HCT116 (cell line): ENCODE measurements around the gene SHC4. TPM values are rescaled to one million over a fixed set of nuclear protein-coding genes. Genes with fewer than 3 reads are reported as not detected.

ENCODE experiments used
- ATAC-seq: fragments of 200-7000 bp; cut with Tn5 transposase; 2 replicates; pipeline ENCODE4 v1.9.1; 2020; ENCODE audit warnings: mild to moderate bottlenecking, moderate library complexity
- BruUV-seq: library from RNA; stranded (reverse); fragments of 400-500 nt; replicated peaks from 2 replicates; lab custom pipeline; 2021; lab: Mats Ljungman, UMichigan
- CTCF ChIA-PET: fragments of 300-600 bp; sonication (Branson Sonifier 250); formaldehyde crosslinking; loops from one replicate; lab custom pipeline; 2021; ENCODE audit warnings: antibody characterized with exemption; lab: Charles Lee
- POLR2A ChIA-PET: fragments of 300-600, 350-600 bp; sonication (Branson Sonifier 250); formaldehyde crosslinking; loops from one replicate; lab custom pipeline; 2021; ENCODE audit warnings: antibody characterized with exemption; lab: Charles Lee
- RAD21 ChIA-PET, 2 experiments: fragments of 300-600 bp; sonication (Branson Sonifier 250); formaldehyde crosslinking; loops; one replicate each; lab custom pipeline; 2023; ENCODE audit warnings: low total read pairs in 2 of 2; ENCODE audit not compliant: uncharacterized antibody in 2 of 2, unreplicated experiment in 2 of 2, low non-redundant PET in 1 of 2; lab: Charles Lee
- DNase-seq: peaks from one replicate; pipeline ENCODE4 v3.0.0-alpha.2; 2010; ENCODE audit warnings: low read depth, low spot score
- H2AFZ ChIP-seq: fragments of 200-600 bp; shearing (Covaris generic), sonication (generic); 2 replicates; pipeline ENCODE4 v1.6.1; 2017; ENCODE audit warnings: low read depth, mixed run types, mixed read lengths, antibody characterized with exemption, low read length; ENCODE audit not compliant: poor library complexity, severe bottlenecking
- H3K27ac ChIP-seq: 2 replicates; pipeline ENCODE4 v1.5.1; 2012; ENCODE audit warnings: low read depth, low read length
- H3K27me3 ChIP-seq: fragments of 200-600 bp; sonication (generic); 2 replicates; pipeline ENCODE4 v1.6.1; 2016; ENCODE audit warnings: mixed run types, low read length, mixed read lengths; ENCODE audit not compliant: insufficient read depth
- H3K36me3 ChIP-seq, 2 experiments: fragments of 200-500 bp in 1 of 2; fragments of 200-600 bp in 1 of 2; sonication (Bioruptor generic) in 1 of 2; sonication (generic) in 1 of 2; 2 replicates each; pipeline versions ENCODE4 v1.5.1 to v1.6.1; 2014 to 2016; ENCODE audit warnings: low read length in 2 of 2, inconsistent platforms in 1 of 2, mixed read lengths in 1 of 2, mixed run types in 1 of 2; ENCODE audit not compliant: insufficient read depth in 2 of 2, control insufficient read depth in 1 of 2
- H3K4me1 ChIP-seq, 2 experiments: fragments of 200-600 bp in 1 of 2; sonication (generic) in 1 of 2; 2 replicates each; pipeline versions ENCODE4 v1.5.1 to v1.6.1; 2012 to 2017; ENCODE audit warnings: low read length in 2 of 2, inconsistent platforms in 1 of 2, mild to moderate bottlenecking in 1 of 2, mixed read lengths in 1 of 2, mixed run types in 1 of 2, moderate library complexity in 1 of 2; ENCODE audit not compliant: insufficient read depth in 2 of 2, control insufficient read depth in 1 of 2
- H3K4me2 ChIP-seq: fragments of 200-600 bp; sonication (generic); 2 replicates; pipeline ENCODE4 v1.6.1; 2017; ENCODE audit warnings: mixed run types, low read length, mixed read lengths
- H3K4me3 ChIP-seq, 2 experiments: fragments of 200-600 bp in 1 of 2; sonication (generic) in 1 of 2; replicated peaks in 1 of 2; 2 replicates each; pipeline ENCODE4 v1.5.1; 2011 to 2016; ENCODE audit warnings: low read length in 2 of 2, control low read depth in 1 of 2, low read depth in 1 of 2, mild to moderate bottlenecking in 1 of 2, mixed read lengths in 1 of 2, mixed run types in 1 of 2
- H3K79me2 ChIP-seq: fragments of 200-600 bp; sonication (generic); 2 replicates; pipeline ENCODE4 v1.6.1; 2017; ENCODE audit warnings: mild to moderate bottlenecking, mixed run types, low read length, moderate library complexity, mixed read lengths; ENCODE audit not compliant: insufficient read depth
- H3K9ac ChIP-seq: fragments of 200-600 bp; sonication (generic); 2 replicates; pipeline ENCODE4 v1.6.1; 2016; ENCODE audit warnings: low read length, mixed read lengths
- H3K9me2 ChIP-seq: fragments of 200-600 bp; sonication (generic), shearing (Covaris generic); 2 replicates; pipeline ENCODE4 v1.6.1; 2017; ENCODE audit warnings: mixed run types, mild to moderate bottlenecking, moderate library complexity; ENCODE audit not compliant: insufficient read depth
- H3K9me3 ChIP-seq, 2 experiments: fragments of 200-500 bp in 1 of 2; fragments of 200-600 bp in 1 of 2; sonication (Bioruptor generic) in 1 of 2; sonication (generic) in 1 of 2; 2 replicates each; pipeline ENCODE4 v1.6.1; 2014 to 2017; ENCODE audit warnings: low read length in 2 of 2, mixed read lengths in 2 of 2, inconsistent platforms in 1 of 2, low read depth in 1 of 2, mild to moderate bottlenecking in 1 of 2, mixed run types in 1 of 2, moderate library complexity in 1 of 2; ENCODE audit not compliant: control insufficient read depth in 1 of 2, insufficient read depth in 1 of 2
- H4K20me1 ChIP-seq: fragments of 200-600 bp; sonication (generic), shearing (Covaris generic); 2 replicates; pipeline ENCODE4 v1.6.1; 2017; ENCODE audit warnings: mixed run types, mild to moderate bottlenecking, moderate library complexity; ENCODE audit not compliant: insufficient read depth
- CBX3 ChIP-seq: IDR thresholded peaks from 2 replicates; pipeline ENCODE4 v1.6.1; 2012; ENCODE audit warnings: low read depth
- CEBPB ChIP-seq: IDR thresholded peaks from 2 replicates; pipeline ENCODE4 v1.6.1; 2012; ENCODE audit warnings: low read depth
- ELF1 ChIP-seq: IDR thresholded peaks from 2 replicates; pipeline ENCODE4 v1.6.1; 2012; ENCODE audit warnings: low read depth, borderline replicate concordance
- EZH2 ChIP-seq: fragments of 200-600 bp; sonication (generic); IDR thresholded peaks from 2 replicates; pipeline ENCODE4 v1.6.1; 2017; ENCODE audit warnings: antibody characterized with exemption, mixed run types
- EZH2phosphoT487 ChIP-seq: fragments of 200-600 bp; IDR thresholded peaks from 2 replicates; pipeline ENCODE4 v1.6.1; 2018; ENCODE audit warnings: antibody characterized with exemption, borderline replicate concordance
- POLR2AphosphoS5 ChIP-seq: IDR thresholded peaks from 2 replicates; pipeline ENCODE4 v1.6.1; 2011; ENCODE audit warnings: mild to moderate bottlenecking, low read depth, low read length, moderate library complexity
- RAD21 ChIP-seq: IDR thresholded peaks from 2 replicates; pipeline ENCODE4 v1.6.1; 2012; ENCODE audit warnings: low read depth, mild to moderate bottlenecking
- SIN3A ChIP-seq: IDR thresholded peaks from 2 replicates; pipeline ENCODE4 v1.6.1; 2012; ENCODE audit warnings: low read depth
- SP1 ChIP-seq: IDR thresholded peaks from 2 replicates; pipeline ENCODE4 v1.6.1; 2012; ENCODE audit warnings: low read depth
- TCF7L2 ChIP-seq: IDR thresholded peaks from 2 replicates; pipeline ENCODE4 v1.7.0; 2011; ENCODE audit warnings: borderline replicate concordance, inconsistent platforms; ENCODE audit not compliant: insufficient read depth, insufficient read length; ENCODE audit errors: extremely low read depth
- ZFX ChIP-seq: fragments of 450-650 bp; IDR thresholded peaks from 2 replicates; pipeline ENCODE4 v1.6.1; 2017
- intact Hi-C: fragments of 100-400 bp; cut with micrococcal nuclease; formaldehyde crosslinking; loops from 2 replicates; pipeline ENCODE4 v1.10.0; 2022
- total RNA-seq: library from RNA; stranded (reverse); gene quantifications from one replicate; pipeline ENCODE4 v1.2.1, GENCODE V29; 2021; ENCODE audit not compliant: unreplicated experiment
- TF ChIP-seq, protein P1 (sequence below): IDR thresholded peaks from 2 replicates; pipeline ENCODE4 v1.6.1; 2012
- TF ChIP-seq, protein P2 (sequence below): IDR thresholded peaks from 2 replicates; pipeline ENCODE4 v1.6.1; 2012

The SHC4 gene
- total RNA-seq, 1 experiment from 2014 or later: 0.44 TPM

DNA sequence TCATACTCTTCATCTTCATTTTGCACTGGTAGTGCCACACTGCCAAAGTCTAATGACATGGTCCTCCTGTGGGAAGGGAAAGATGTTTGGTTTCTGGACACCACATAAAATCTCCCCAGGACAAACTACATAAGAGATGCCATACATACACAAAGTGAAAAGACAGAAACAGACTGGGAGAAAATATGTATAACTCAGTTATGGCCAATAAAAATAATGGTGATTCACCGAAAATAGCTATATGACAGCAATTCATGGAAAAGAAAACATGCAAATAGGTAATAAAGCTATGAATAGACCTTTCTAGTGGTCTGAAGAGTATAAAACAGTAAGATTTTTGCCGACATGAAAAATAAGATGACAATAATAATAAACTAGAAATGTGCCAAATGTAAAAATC, 158.1 kb downstream of the SHC4 start:
- Histone ChIP-seq H3K9me2 (no peaks in the 10 kb centered on the region), H2AFZ (no peak overlapping the region), H3K9me3 (no peaks in the 10 kb centered on the region), H3K36me3 (peaks cover 0 to 6% of the 10 kb centered on the region in 2 experiments; a peak in 1 of 4 replicates), H3K4me2 (no peak overlapping the region), H3K27me3 (no peaks in the 10 kb centered on the region), H3K9ac (no peak overlapping the region), H3K27ac (no peak overlapping the region), H3K4me3 (no peak overlapping the region), H4K20me1 (no peaks in the 10 kb centered on the region), H3K79me2 (peaks cover 94% of the 10 kb centered on the region), H3K4me1 (peaks cover 0 to 8% of the 10 kb centered on the region in 2 experiments; a peak in 2 of 4 replicates)
- intact Hi-C loops: no loop called here
- ChIA-PET CTCF (no interaction called here), POLR2A (no interaction called here), RAD21 (no interaction called here)
- no TSS peak for BruUV-seq
- no peak for TF ChIP-seq ZFX
- TF ChIP-seq CEBPB: no peak
- no peak for TF ChIP-seq EZH2
- TF ChIP-seq CBX3: no peak
- no peak for TF ChIP-seq EZH2phosphoT487
- no peak for TF ChIP-seq RAD21
- TF ChIP-seq, protein P1, sequence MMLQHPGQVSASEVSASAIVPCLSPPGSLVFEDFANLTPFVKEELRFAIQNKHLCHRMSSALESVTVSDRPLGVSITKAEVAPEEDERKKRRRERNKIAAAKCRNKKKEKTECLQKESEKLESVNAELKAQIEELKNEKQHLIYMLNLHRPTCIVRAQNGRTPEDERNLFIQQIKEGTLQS: no peak
- TF ChIP-seq SIN3A: no peak
- ATAC-seq (no peak), DNase-seq (no peak)

DNA sequence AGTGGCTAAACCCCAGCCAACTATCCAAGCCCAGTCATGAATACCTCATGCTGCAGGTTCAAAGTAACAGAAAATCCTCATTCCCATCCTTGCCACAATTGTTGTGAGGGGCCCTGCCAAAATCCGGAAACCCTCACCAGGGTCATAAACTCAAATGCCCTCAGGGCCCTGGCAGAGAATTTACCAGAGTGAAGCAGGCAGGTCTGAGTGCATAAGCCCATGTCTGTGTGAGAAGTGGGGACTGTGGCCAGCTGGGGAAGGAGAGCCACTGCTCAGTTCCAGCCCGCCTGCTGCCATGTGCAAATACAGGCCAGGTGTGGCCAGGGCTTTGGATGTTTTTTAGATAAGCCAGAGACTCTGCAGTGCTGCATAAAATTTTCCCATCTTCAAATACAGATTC, 159.8 kb downstream of the SHC4 start:
- H3K27ac ChIP-seq: no peak overlapping the region
- DNase-seq (no peak), ATAC-seq (no peak)
- ChIA-PET POLR2A (no interaction called here), RAD21 (no interaction called here), CTCF (no interaction called here)
- H3K4me3 ChIP-seq: no peak overlapping the region
- H3K9ac ChIP-seq: no peak overlapping the region
- peaks cover 95% of the 10 kb centered on the region for H3K79me2 ChIP-seq
- H3K9me3 ChIP-seq: no peaks in the 10 kb centered on the region
- H3K27me3 ChIP-seq: no peaks in the 10 kb centered on the region
- no peaks in the 10 kb centered on the region for H3K4me1 ChIP-seq
- H4K20me1 ChIP-seq: no peaks in the 10 kb centered on the region
- H3K4me2 ChIP-seq: no peak overlapping the region
- no peak overlapping the region for H2AFZ ChIP-seq
- no peaks in the 10 kb centered on the region for H3K9me2 ChIP-seq
- intact Hi-C loops: no loop called here
- H3K36me3 ChIP-seq: peaks cover 0 to 6% of the 10 kb centered on the region in 2 experiments; a peak in 1 of 4 replicates
- no TSS peak for BruUV-seq
- TF ChIP-seq TCF7L2: no peak
- no peak for TF ChIP-seq POLR2AphosphoS5
- TF ChIP-seq SP1: no peak
- no peak for TF ChIP-seq ELF1
- TF ChIP-seq, protein P2, sequence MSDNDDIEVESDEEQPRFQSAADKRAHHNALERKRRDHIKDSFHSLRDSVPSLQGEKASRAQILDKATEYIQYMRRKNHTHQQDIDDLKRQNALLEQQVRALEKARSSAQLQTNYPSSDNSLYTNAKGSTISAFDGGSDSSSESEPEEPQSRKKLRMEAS: no peak
- no peak for TF ChIP-seq CEBPB
- no peak for TF ChIP-seq EZH2phosphoT487
